Psoas muscle (tissue), 8 donors: ENCODE measurements around the gene MAP4K3. TPM values are rescaled to one million over a fixed set of nuclear protein-coding genes. Genes with fewer than 3 reads are reported as not detected.

ENCODE experiments used
- ATAC-seq, 4 donors: fragments of 200-7000 bp; cut with Tn5 transposase; one replicate each; pipeline ENCODE4 v1.9.1; 2020; ENCODE audit warnings: moderate library complexity in 3 of 4, mild to moderate bottlenecking in 2 of 4
- DNase-seq, 2 donors: peaks; one replicate each; pipeline ENCODE4 v3.0.0-alpha.2; 2020
- H3K27ac ChIP-seq: fragments of 200-600 bp; one replicate; pipeline ENCODE4 v1.8.0; 2022
- H3K27me3 ChIP-seq, 3 donors: fragments of 200-600 bp in 1 of 3; one replicate each; pipeline versions ENCODE4 v1.6.1 to v1.8.0; 2013 to 2022; ENCODE audit warnings: low read length in 2 of 3, mild to moderate bottlenecking in 2 of 3, moderate library complexity in 1 of 3; ENCODE audit not compliant: insufficient read depth in 3 of 3
- H3K36me3 ChIP-seq, 2 donors: fragments of 200-600 bp in 1 of 2; one replicate each; pipeline versions ENCODE4 v1.6.1 to v1.8.0; 2013 to 2022; ENCODE audit warnings: low read depth in 1 of 2, mild to moderate bottlenecking in 1 of 2, moderate library complexity in 1 of 2; ENCODE audit not compliant: insufficient read depth in 1 of 2
- H3K4me1 ChIP-seq: fragments of 200-600 bp; one replicate; pipeline ENCODE4 v1.8.0; 2022
- H3K4me3 ChIP-seq: fragments of 200-600 bp; one replicate; pipeline ENCODE4 v1.8.0; 2022; ENCODE audit warnings: mild to moderate bottlenecking
- H3K9me3 ChIP-seq: fragments of 200-600 bp; one replicate; pipeline ENCODE4 v1.8.0; 2022
- CTCF ChIP-seq: fragments of 200-600 bp; IDR thresholded peaks from one replicate; pipeline ENCODE4 v1.8.0; 2022; ENCODE audit warnings: antibody characterized with exemption
- WGBS, 3 donors: extraction: QIAGEN DNeasy Blood & Tissue Kit; methylation state at CpG; one replicate each; pipeline versions ENCODE4 v1.1.6 to v1.1.7; 2013; 5-methylcytosine and 5-hydroxymethylcytosine counted together
- intact Hi-C, 2 donors: fragments of 100-400 bp; cut with DNase I; formaldehyde crosslinking; loops; one replicate each; pipeline versions ENCODE4 v1.11.0 to v1.14.2; 2022
- polyA plus RNA-seq, 3 donors: library from polyadenylated mRNA; stranded (reverse); fragments of 200-250 nt; gene quantifications; one replicate each; pipeline ENCODE4 v1.2.3, GENCODE V29; 2013
- total RNA-seq, 4 donors: library from RNA; stranded (reverse); fragmentation: NEBNext Ultra II Directional in 2 of 4; extraction: Animal tissue kit (Norgen Biotek cat#: 25700) in 2 of 4; gene quantifications; one replicate each; pipeline versions ENCODE4 v1.2.1 to v1.2.4, GENCODE V29; 2021 to 2023
- donor health status: healthy with polysubstance abuse.
- donor health status: DM: no; HTN: no; CAD: no; lungs with moderate emphysema.
- donor health status: Bipolar disorder and iron deficiency.
- donor health status: healthy.
- donor health status: DM: yes; HTN: yes; CAD: no.
- donor health status: DM: no; HTN: no; CAD: no.
- donor health status: DM: no; HTN: no; CAD: no.
- donor health status: DM: yes; HTN: yes; CAD: no.

Gene MAP4K3
- total and polyA plus RNA-seq, 7 donors = 8.4 to 47.7 (median 31.0) TPM

GRCh38 chr2:39403311-39403710 is 33.8 kb downstream of the MAP4K3 start:
- 35 to 66% (median 44%) methylated on average over 4 of the region's 4 CpGs for WGBS, 3 donors
- TF ChIP-seq CTCF = no peak
- Histone ChIP-seq H3K27ac (peak overlapping the region; percentile 76), H3K27me3 (no peaks in the 10 kb centered on the region), H3K9me3 (no peaks in the 10 kb centered on the region), H3K4me1 (peaks cover 93% of the 10 kb centered on the region), H3K36me3 (no peaks in the 10 kb centered on the region), H3K4me3 (no peak overlapping the region)
- ATAC-seq (peak; percentile 52 to 66 (median 58)), DNase-seq (peak in 1 of 2 donors; percentile 15)
- intact Hi-C loops = loop anchor here in 1 of 2 donors (5.0 kb wide), 1 partner anchor 34 kb away; the partner anchor contains the start of gene MAP4K3

- intact Hi-C loops = loop anchor here (1.0 to 5.0 kb wide), 2 partner anchors 32 to 36 kb away; partner anchors contain the start of gene MAP4K3 (in 1 of the 2)
Measured at GRCh38 chr2:39401319-39401718, 35.8 kb downstream of the MAP4K3 start.

GRCh38 chr2:39399570-39399969 is 37.5 kb downstream of the MAP4K3 start:
- H3K27ac ChIP-seq = peak overlapping the region; percentile 76
- H3K4me3 ChIP-seq = peak overlapping the region; percentile 31
- no peak for TF ChIP-seq CTCF
- 20 to 40% (median 29%) methylated on average over 1 of the region's 1 CpG for WGBS, 3 donors
- DNase-seq (no peak), ATAC-seq (no peak)
- H3K36me3 ChIP-seq = no peaks in the 10 kb centered on the region
- peaks cover 93% of the 10 kb centered on the region for H3K4me1 ChIP-seq
- H3K9me3 ChIP-seq = no peaks in the 10 kb centered on the region
- no peaks in the 10 kb centered on the region for H3K27me3 ChIP-seq
- intact Hi-C loops = no loop called here

More at GRCh38 chr2:39401319-39401718, 35.8 kb downstream of the MAP4K3 start:
- TF ChIP-seq CTCF = no peak
- peaks cover 92% of the 10 kb centered on the region for H3K4me1 ChIP-seq
- no peaks in the 10 kb centered on the region for H3K36me3 ChIP-seq
- no peak overlapping the region for H3K4me3 ChIP-seq
- ATAC-seq (peak in 1 of 4 donors; percentile 10), DNase-seq (no peak)
- no peaks in the 10 kb centered on the region for H3K9me3 ChIP-seq
- 71 to 91% (median 80%) methylated on average over 8 of the region's 8 CpGs for WGBS, 3 donors
- peak overlapping the region; percentile 76 for H3K27ac ChIP-seq
- no peaks in the 10 kb centered on the region for H3K27me3 ChIP-seq

GRCh38 chr2:39395313-39395712 is 41.8 kb downstream of the MAP4K3 start:
- ATAC-seq = no peak
- peak overlapping the region; percentile 47 for H3K27ac ChIP-seq
- no peaks in the 10 kb centered on the region for H3K27me3 ChIP-seq
- TF ChIP-seq CTCF = no peak
- H3K36me3 ChIP-seq = no peaks in the 10 kb centered on the region
- no peaks in the 10 kb centered on the region for H3K9me3 ChIP-seq
- H3K4me3 ChIP-seq = no peak overlapping the region
- peaks cover 66% of the 10 kb centered on the region for H3K4me1 ChIP-seq
- DNase-seq = no peak
- intact Hi-C loops = no loop called here
- WGBS, 3 donors = 67 to 80% (median 76%) methylated on average over 2 of the region's 2 CpGs

- intact Hi-C loops = no loop called here
- Histone ChIP-seq H3K4me1 (peaks cover 67% of the 10 kb centered on the region), H3K36me3 (no peaks in the 10 kb centered on the region), H3K27me3 (no peaks in the 10 kb centered on the region), H3K9me3 (no peaks in the 10 kb centered on the region), H3K4me3 (no peak overlapping the region), H3K27ac (peak overlapping the region; percentile 43)
- ATAC-seq (peak; percentile 30 to 54 (median 36)), DNase-seq (no peak)
- TF ChIP-seq CTCF = no peak
- WGBS, 3 donors = 9 to 19% (median 12%) methylated on average over 5 of the region's 5 CpGs
Measured at GRCh38 chr2:39394516-39394961, 42.5 kb downstream of the MAP4K3 start.
